GM23338 (cell line): ENCODE measurements around the gene PDGFC. TPM values are rescaled to one million over a fixed set of nuclear protein-coding genes. Genes with fewer than 3 reads are reported as not detected.

Experiments
- ATAC-seq: fragments of 200-7000 bp; cut with Tn5 transposase; 3 replicates; pipeline ENCODE4 v1.9.1; 2020
- DNase-seq: peaks from one replicate; pipeline ENCODE4 v3.0.0-alpha.2; 2015; ENCODE audit warnings: low spot score
- H2AFZ ChIP-seq: fragments of 200-600 bp; sonication (generic); 2 replicates; pipeline ENCODE4 v1.8.0; 2016; ENCODE audit warnings: antibody characterized with exemption, mild to moderate bottlenecking, moderate library complexity
- H3F3A ChIP-seq: fragments of 200-600 bp; sonication (generic); replicated peaks from 2 replicates; pipeline ENCODE4 v1.8.0; 2017; ENCODE audit warnings: antibody characterized with exemption, mixed run types, low read depth
- H3K27ac ChIP-seq: fragments of 200-600 bp; sonication (generic); 2 replicates; pipeline ENCODE4 v1.6.1; 2016; ENCODE audit warnings: low read depth
- H3K27me3 ChIP-seq: fragments of 200-600 bp; sonication (generic); 2 replicates; pipeline ENCODE4 v1.8.0; 2016; ENCODE audit warnings: mild to moderate bottlenecking, mixed run types, moderate library complexity; ENCODE audit not compliant: insufficient read depth
- H3K36me3 ChIP-seq: fragments of 200-600 bp; sonication (generic); 2 replicates; pipeline ENCODE4 v1.8.0; 2016; ENCODE audit warnings: mild to moderate bottlenecking; ENCODE audit not compliant: insufficient read depth
- H3K4me1 ChIP-seq: fragments of 200-600 bp; sonication (generic); 2 replicates; pipeline ENCODE4 v1.8.0; 2016; ENCODE audit warnings: mild to moderate bottlenecking, moderate library complexity; ENCODE audit not compliant: insufficient read depth
- H3K4me2 ChIP-seq: fragments of 200-600 bp; sonication (generic); 2 replicates; pipeline ENCODE4 v1.7.1; 2017; ENCODE audit warnings: mixed run types
- H3K4me3 ChIP-seq: fragments of 200-600 bp; sonication (generic); 2 replicates; pipeline ENCODE4 v1.6.1; 2016; ENCODE audit warnings: mixed run types
- H3K79me2 ChIP-seq: fragments of 200-600 bp; sonication (generic); replicated peaks from 2 replicates; pipeline ENCODE4 v1.8.0; 2017; ENCODE audit warnings: mild to moderate bottlenecking; ENCODE audit not compliant: insufficient read depth
- H3K9me2 ChIP-seq: fragments of 200-600 bp; sonication (generic); 2 replicates; pipeline ENCODE4 v1.8.0; 2017; ENCODE audit not compliant: insufficient read depth
- H4K20me1 ChIP-seq: fragments of 200-600 bp; sonication (generic); replicated peaks from 2 replicates; pipeline ENCODE4 v1.8.0; 2017; ENCODE audit warnings: mild to moderate bottlenecking; ENCODE audit not compliant: insufficient read depth
- H3K27ac Mint-ChIP-seq: 2 replicates; pipeline ENCODE4 v1.8.0; 2020; ENCODE audit warnings: inconsistent platforms, mild to moderate bottlenecking, moderate library complexity, mixed read lengths
- H3K27me3 Mint-ChIP-seq: 3 replicates; pipeline ENCODE4 v1.8.0; 2022; ENCODE audit warnings: low read depth, mild to moderate bottlenecking, moderate library complexity, mixed read lengths, inconsistent platforms; ENCODE audit not compliant: insufficient read depth, poor library complexity
- H3K36me3 Mint-ChIP-seq: 3 replicates; pipeline ENCODE4 v1.8.0; 2021; ENCODE audit warnings: low read depth, mild to moderate bottlenecking, inconsistent platforms, moderate library complexity, mixed read lengths
- H3K4me1 Mint-ChIP-seq: 3 replicates; pipeline ENCODE4 v1.8.0; 2020; ENCODE audit warnings: mild to moderate bottlenecking, inconsistent platforms, mixed read lengths
- H3K4me3 Mint-ChIP-seq: 3 replicates; pipeline ENCODE4 v1.8.0; 2021; ENCODE audit warnings: moderate library complexity, mild to moderate bottlenecking, inconsistent platforms, mixed read lengths
- H3K9me3 Mint-ChIP-seq: 3 replicates; pipeline ENCODE4 v1.8.0; 2020; ENCODE audit warnings: moderate library complexity, mild to moderate bottlenecking, inconsistent platforms, mixed read lengths
- ZNF114 ChIP-seq: fragments of 250-450 bp; sonication (Bioruptor Pico); IDR thresholded peaks from 2 replicates; pipeline ENCODE4 v1.5.0; 2020; ENCODE audit warnings: mild to moderate bottlenecking, moderate library complexity
- polyA plus RNA-seq: library from polyadenylated mRNA; unstranded; fragments of >200 nt; fragmentation: Nextera tagmentation; extraction: Ambion mirVana; gene quantifications from 2 replicates; pipeline ENCODE4 v1.2.1, GENCODE V29; 2016
- total RNA-seq: library from RNA; depleted of rRNA; stranded (reverse); fragments of >200 nt; shearing (Covaris generic); gene quantifications from 2 replicates; pipeline ENCODE4 v1.2.3, GENCODE V29; 2014
- TF ChIP-seq, protein P1 (sequence below): fragments of 250-450 bp; sonication (Bioruptor Pico); IDR thresholded peaks from 2 replicates; pipeline ENCODE4 v1.5.0; 2020; ENCODE audit warnings: mild to moderate bottlenecking, moderate library complexity
- TF ChIP-seq, protein P2 (sequence below): IDR thresholded peaks from one replicate; pipeline ENCODE4 v1.6.1; 2018; ENCODE audit warnings: antibody characterized with exemption; ENCODE audit not compliant: unreplicated experiment
- TF ChIP-seq, protein P3 (sequence below), 2 experiments: fragments of 200-600 bp in 1 of 2; sonication (generic) in 1 of 2; conservative IDR thresholded peaks; 2 replicates each; pipeline versions ENCODE4 v1.5.1 to v1.6.1; 2016 to 2017; ENCODE audit warnings: antibody characterized with exemption in 2 of 2, low read depth in 2 of 2, mild to moderate bottlenecking in 2 of 2, moderate library complexity in 1 of 2

PDGFC gene
- total and polyA plus RNA-seq, 2 experiments from 2014 or later: 1.3 to 3.4 TPM

DNA sequence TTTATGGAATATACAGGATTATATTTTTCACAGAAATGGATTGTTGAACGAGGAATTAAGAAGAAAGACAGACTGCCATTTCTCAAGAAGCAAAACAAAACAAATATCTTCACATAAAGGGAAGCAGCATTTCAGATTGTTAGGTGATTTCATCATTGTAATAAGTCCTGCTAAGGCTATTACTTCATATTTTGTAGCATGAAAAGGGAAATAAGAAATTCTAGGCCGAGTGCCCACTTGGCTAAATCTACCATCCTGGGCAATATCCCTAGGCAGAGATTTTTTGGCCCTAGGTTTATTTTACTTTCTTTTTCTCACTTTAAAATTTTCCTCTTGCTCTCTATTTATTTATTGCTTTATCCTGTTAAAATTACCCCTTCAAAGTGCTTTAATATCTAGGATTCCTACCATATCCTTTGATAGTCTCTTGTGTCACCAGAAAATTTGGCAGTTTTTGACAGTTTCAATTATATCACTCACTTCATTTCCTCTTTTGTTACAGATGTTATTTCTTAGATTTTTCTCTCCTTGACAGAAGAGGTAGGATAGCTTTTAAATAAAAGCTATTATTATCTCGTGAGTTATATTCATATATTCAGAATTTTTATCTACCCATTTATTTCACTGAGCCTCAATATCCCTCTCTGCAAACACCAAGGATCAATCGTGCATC, 142.3 kb downstream of the PDGFC start (continued):
- TF ChIP-seq, protein P1, sequence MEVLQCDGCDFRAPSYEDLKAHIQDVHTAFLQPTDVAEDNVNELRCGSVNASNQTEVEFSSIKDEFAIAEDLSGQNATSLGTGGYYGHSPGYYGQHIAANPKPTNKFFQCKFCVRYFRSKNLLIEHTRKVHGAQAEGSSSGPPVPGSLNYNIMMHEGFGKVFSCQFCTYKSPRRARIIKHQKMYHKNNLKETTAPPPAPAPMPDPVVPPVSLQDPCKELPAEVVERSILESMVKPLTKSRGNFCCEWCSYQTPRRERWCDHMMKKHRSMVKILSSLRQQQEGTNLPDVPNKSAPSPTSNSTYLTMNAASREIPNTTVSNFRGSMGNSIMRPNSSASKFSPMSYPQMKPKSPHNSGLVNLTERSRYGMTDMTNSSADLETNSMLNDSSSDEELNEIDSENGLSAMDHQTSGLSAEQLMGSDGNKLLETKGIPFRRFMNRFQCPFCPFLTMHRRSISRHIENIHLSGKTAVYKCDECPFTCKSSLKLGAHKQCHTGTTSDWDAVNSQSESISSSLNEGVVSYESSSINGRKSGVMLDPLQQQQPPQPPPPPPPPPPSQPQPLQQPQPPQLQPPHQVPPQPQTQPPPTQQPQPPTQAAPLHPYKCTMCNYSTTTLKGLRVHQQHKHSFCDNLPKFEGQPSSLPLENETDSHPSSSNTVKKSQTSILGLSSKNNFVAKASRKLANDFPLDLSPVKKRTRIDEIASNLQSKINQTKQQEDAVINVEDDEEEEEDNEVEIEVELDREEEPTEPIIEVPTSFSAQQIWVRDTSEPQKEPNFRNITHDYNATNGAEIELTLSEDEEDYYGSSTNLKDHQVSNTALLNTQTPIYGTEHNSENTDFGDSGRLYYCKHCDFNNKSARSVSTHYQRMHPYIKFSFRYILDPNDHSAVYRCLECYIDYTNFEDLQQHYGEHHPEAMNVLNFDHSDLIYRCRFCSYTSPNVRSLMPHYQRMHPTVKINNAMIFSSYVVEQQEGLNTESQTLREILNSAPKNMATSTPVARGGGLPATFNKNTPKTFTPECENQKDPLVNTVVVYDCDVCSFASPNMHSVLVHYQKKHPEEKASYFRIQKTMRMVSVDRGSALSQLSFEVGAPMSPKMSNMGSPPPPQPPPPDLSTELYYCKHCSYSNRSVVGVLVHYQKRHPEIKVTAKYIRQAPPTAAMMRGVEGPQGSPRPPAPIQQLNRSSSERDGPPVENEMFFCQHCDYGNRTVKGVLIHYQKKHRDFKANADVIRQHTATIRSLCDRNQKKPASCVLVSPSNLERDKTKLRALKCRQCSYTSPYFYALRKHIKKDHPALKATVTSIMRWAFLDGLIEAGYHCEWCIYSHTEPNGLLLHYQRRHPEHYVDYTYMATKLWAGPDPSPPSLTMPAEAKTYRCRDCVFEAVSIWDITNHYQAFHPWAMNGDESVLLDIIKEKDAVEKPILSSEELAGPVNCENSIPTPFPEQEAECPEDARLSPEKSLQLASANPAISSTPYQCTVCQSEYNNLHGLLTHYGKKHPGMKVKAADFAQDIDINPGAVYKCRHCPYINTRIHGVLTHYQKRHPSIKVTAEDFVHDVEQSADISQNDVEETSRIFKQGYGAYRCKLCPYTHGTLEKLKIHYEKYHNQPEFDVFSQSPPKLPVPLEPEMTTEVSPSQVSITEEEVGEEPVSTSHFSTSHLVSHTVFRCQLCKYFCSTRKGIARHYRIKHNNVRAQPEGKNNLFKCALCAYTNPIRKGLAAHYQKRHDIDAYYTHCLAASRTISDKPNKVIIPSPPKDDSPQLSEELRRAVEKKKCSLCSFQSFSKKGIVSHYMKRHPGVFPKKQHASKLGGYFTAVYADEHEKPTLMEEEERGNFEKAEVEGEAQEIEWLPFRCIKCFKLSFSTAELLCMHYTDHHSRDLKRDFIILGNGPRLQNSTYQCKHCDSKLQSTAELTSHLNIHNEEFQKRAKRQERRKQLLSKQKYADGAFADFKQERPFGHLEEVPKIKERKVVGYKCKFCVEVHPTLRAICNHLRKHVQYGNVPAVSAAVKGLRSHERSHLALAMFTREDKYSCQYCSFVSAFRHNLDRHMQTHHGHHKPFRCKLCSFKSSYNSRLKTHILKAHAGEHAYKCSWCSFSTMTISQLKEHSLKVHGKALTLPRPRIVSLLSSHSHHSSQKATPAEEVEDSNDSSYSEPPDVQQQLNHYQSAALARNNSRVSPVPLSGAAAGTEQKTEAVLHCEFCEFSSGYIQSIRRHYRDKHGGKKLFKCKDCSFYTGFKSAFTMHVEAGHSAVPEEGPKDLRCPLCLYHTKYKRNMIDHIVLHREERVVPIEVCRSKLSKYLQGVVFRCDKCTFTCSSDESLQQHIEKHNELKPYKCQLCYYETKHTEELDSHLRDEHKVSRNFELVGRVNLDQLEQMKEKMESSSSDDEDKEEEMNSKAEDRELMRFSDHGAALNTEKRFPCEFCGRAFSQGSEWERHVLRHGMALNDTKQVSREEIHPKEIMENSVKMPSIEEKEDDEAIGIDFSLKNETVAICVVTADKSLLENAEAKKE (CRISPR knock-in tag): no peak

DNA sequence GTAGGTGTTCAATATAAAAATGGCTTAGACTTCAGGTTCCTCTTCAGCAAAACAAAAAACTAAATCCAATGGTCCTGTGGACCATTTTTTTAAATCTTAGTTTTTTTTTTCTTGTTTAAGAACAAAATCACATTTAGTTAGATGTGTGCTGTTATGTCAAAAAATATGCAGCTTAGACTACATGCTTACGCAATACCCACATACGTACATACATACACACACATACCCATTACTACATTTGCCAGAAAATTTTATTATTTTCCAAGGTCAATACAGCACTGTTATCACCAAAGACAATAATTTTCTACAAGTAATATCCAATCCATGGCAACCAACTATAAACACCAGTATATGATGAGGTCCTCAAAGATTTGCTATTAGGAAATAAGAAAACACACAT, 144.1 kb downstream of the PDGFC start:
- Histone ChIP-seq H2AFZ (no peak overlapping the region), H3F3A (no peaks in the 10 kb centered on the region), H3K4me2 (no peak overlapping the region), H3K4me1 (no peaks in the 10 kb centered on the region), H4K20me1 (no peaks in the 10 kb centered on the region; the same call in 1 of the 2 replicates), H3K4me3 (no peak overlapping the region), H3K36me3 (no peaks in the 10 kb centered on the region), H3K79me2 (no peaks in the 10 kb centered on the region), H3K27me3 (no peaks in the 10 kb centered on the region), H3K9me2 (no peaks in the 10 kb centered on the region), H3K27ac (no peak overlapping the region)
- DNase-seq (no peak), ATAC-seq (no peak)
- Mint-ChIP-seq H3K36me3 (no peaks in the 10 kb centered on the region), H3K4me3 (no peak overlapping the region), H3K27me3 (no peaks in the 10 kb centered on the region), H3K9me3 (no peaks in the 10 kb centered on the region), H3K27ac (no peak overlapping the region), H3K4me1 (no peaks in the 10 kb centered on the region)
- no peak for TF ChIP-seq ZNF114 (CRISPR knock-in tag)
- TF ChIP-seq, protein P2, sequence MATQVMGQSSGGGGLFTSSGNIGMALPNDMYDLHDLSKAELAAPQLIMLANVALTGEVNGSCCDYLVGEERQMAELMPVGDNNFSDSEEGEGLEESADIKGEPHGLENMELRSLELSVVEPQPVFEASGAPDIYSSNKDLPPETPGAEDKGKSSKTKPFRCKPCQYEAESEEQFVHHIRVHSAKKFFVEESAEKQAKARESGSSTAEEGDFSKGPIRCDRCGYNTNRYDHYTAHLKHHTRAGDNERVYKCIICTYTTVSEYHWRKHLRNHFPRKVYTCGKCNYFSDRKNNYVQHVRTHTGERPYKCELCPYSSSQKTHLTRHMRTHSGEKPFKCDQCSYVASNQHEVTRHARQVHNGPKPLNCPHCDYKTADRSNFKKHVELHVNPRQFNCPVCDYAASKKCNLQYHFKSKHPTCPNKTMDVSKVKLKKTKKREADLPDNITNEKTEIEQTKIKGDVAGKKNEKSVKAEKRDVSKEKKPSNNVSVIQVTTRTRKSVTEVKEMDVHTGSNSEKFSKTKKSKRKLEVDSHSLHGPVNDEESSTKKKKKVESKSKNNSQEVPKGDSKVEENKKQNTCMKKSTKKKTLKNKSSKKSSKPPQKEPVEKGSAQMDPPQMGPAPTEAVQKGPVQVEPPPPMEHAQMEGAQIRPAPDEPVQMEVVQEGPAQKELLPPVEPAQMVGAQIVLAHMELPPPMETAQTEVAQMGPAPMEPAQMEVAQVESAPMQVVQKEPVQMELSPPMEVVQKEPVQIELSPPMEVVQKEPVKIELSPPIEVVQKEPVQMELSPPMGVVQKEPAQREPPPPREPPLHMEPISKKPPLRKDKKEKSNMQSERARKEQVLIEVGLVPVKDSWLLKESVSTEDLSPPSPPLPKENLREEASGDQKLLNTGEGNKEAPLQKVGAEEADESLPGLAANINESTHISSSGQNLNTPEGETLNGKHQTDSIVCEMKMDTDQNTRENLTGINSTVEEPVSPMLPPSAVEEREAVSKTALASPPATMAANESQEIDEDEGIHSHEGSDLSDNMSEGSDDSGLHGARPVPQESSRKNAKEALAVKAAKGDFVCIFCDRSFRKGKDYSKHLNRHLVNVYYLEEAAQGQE: no peak
- TF ChIP-seq, protein P3, sequence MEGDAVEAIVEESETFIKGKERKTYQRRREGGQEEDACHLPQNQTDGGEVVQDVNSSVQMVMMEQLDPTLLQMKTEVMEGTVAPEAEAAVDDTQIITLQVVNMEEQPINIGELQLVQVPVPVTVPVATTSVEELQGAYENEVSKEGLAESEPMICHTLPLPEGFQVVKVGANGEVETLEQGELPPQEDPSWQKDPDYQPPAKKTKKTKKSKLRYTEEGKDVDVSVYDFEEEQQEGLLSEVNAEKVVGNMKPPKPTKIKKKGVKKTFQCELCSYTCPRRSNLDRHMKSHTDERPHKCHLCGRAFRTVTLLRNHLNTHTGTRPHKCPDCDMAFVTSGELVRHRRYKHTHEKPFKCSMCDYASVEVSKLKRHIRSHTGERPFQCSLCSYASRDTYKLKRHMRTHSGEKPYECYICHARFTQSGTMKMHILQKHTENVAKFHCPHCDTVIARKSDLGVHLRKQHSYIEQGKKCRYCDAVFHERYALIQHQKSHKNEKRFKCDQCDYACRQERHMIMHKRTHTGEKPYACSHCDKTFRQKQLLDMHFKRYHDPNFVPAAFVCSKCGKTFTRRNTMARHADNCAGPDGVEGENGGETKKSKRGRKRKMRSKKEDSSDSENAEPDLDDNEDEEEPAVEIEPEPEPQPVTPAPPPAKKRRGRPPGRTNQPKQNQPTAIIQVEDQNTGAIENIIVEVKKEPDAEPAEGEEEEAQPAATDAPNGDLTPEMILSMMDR (conservative IDR thresholded peaks at IDR 0.05; ENCODE audit: low read depth in 2 of 2): no peak
